Keratinocyte (primary cell): ENCODE results near the gene HINT1. TPM values are rescaled to one million over a fixed set of nuclear protein-coding genes. Genes with fewer than 3 reads are reported as not detected.
A peak's percentile ranks its signal among the peaks of the same experiment; 100 is the strongest.

Experiments
- DNase-seq: peaks from one replicate; pipeline ENCODE4 v3.0.0-alpha.2; 2011; ENCODE audit warnings: low read depth, missing footprints, low spot score
- FAIRE-seq: peaks from 2 replicates; lab custom pipeline; 2011; peaks lifted over from hg19 to GRCh38; lab: Jason Lieb, UNC
- H2AFZ ChIP-seq: 2 replicates; pipeline ENCODE4 v1.6.0; 2012; ENCODE audit warnings: low read length, control low read depth, inconsistent platforms; ENCODE audit not compliant: control insufficient read depth
- H3K27ac ChIP-seq: 2 replicates; pipeline ENCODE4 v1.5.1; 2011; ENCODE audit warnings: low read length; ENCODE audit not compliant: control insufficient read depth, insufficient read depth
- H3K27me3 ChIP-seq: 3 replicates; pipeline ENCODE4 v1.6.0; 2011; ENCODE audit warnings: low read length; ENCODE audit not compliant: control insufficient read depth, insufficient read depth; ENCODE audit errors: extremely low read depth
- H3K36me3 ChIP-seq, 2 experiments: 2 replicates in 1 of 2; 3 replicates in 1 of 2; pipeline ENCODE4 v1.5.1; 2011; ENCODE audit warnings: low read length in 2 of 2, mild to moderate bottlenecking in 1 of 2; ENCODE audit not compliant: control insufficient read depth in 2 of 2, insufficient read depth in 2 of 2; ENCODE audit errors: extremely low read depth in 1 of 2
- H3K4me1 ChIP-seq: 3 replicates; pipeline ENCODE4 v1.5.1; 2011; ENCODE audit warnings: low read length; ENCODE audit not compliant: control insufficient read depth, insufficient read depth; ENCODE audit errors: extremely low read depth
- H3K4me2 ChIP-seq: 3 replicates; pipeline ENCODE4 v1.6.0; 2011; ENCODE audit warnings: low read depth, low read length; ENCODE audit not compliant: control insufficient read depth, insufficient read depth; ENCODE audit errors: extremely low read depth
- H3K4me3 ChIP-seq, 3 experiments: fragments of 200-600 bp in 1 of 3; sonication (generic) in 1 of 3; 2 replicates in 2 of 3; 3 replicates in 1 of 3; pipeline ENCODE4 v1.5.1; 2011 to 2016; ENCODE audit warnings: low read length in 3 of 3, mild to moderate bottlenecking in 3 of 3, control low read depth in 2 of 3, inconsistent platforms in 1 of 3, low read depth in 1 of 3, mixed read lengths in 1 of 3, mixed run types in 1 of 3, moderate library complexity in 1 of 3; ENCODE audit not compliant: control insufficient read depth in 2 of 3, insufficient read depth in 2 of 3; ENCODE audit errors: extremely low read depth in 1 of 3
- H3K79me2 ChIP-seq: 2 replicates; pipeline ENCODE4 v1.6.0; 2012; ENCODE audit warnings: low read length; ENCODE audit not compliant: control insufficient read depth, insufficient read depth
- H3K9ac ChIP-seq: 3 replicates; pipeline ENCODE4 v1.6.0; 2011; ENCODE audit warnings: low read length; ENCODE audit not compliant: control insufficient read depth, insufficient read depth; ENCODE audit errors: extremely low read depth
- H3K9me1 ChIP-seq: 3 replicates; pipeline ENCODE4 v1.6.0; 2011; ENCODE audit warnings: low read length; ENCODE audit not compliant: control insufficient read depth, insufficient read depth; ENCODE audit errors: extremely low read depth
- H3K9me3 ChIP-seq: 2 replicates; pipeline ENCODE4 v1.5.1; 2012; ENCODE audit warnings: low read depth, low read length; ENCODE audit not compliant: control insufficient read depth
- H4K20me1 ChIP-seq: 3 replicates; pipeline ENCODE4 v1.6.0; 2011; ENCODE audit warnings: low read length; ENCODE audit not compliant: control insufficient read depth, insufficient read depth; ENCODE audit errors: extremely low read depth
- CTCF ChIP-seq, 3 experiments: IDR thresholded peaks in 1 of 3; conservative IDR thresholded peaks in 1 of 3; optimal IDR thresholded peaks in 1 of 3; 2 replicates in 2 of 3; 3 replicates in 1 of 3; pipeline versions ENCODE3 to v1.5.1; 2011; ENCODE audit warnings: low read length in 3 of 3, mild to moderate bottlenecking in 3 of 3, moderate library complexity in 2 of 3, control low read depth in 1 of 3, inconsistent platforms in 1 of 3; ENCODE audit not compliant: insufficient read depth in 2 of 3; ENCODE audit errors: extremely low read depth in 1 of 3
- EZH2 ChIP-seq: IDR thresholded peaks from one replicate; pipeline ENCODE4 v1.6.1; 2012; ENCODE audit warnings: inconsistent platforms, mild to moderate bottlenecking, low read length, moderate library complexity
- dilution Hi-C: fragments of 300-500 bp; cut with MboI; formaldehyde crosslinking; loops from one replicate; pipeline ENCODE4 v1.7.0; 2020; ENCODE audit warnings: low sequenced_read_pairs; ENCODE audit not compliant: extremely low pct_ligation_motif_present
- polyA minus RNA-seq, 3 experiments: library from RNA; depleted of rRNA, polyadenylated mRNA; stranded (reverse); fragments of >200 nt; gene quantifications; 1 replicate in 1 of 3; 2 replicates in 1 of 3; 3 replicates in 1 of 3; pipeline ENCODE4 v1.2.3, GENCODE V29; 2011
- polyA plus RNA-seq, 5 experiments: library from polyadenylated mRNA; depleted of rRNA in 3 of 5; stranded (reverse) in 3 of 5; stranded (forward) in 1 of 5; unstranded in 1 of 5; fragments of >200 nt; gene quantifications; 1 replicate in 1 of 5; 2 replicates in 3 of 5; 3 replicates in 1 of 5; pipeline versions ENCODE4 v1.2.1 to v1.2.3, GENCODE V29; 2011 to 2012; ENCODE audit warnings: missing spikeins in 2 of 5, low read depth in 1 of 5, low replicate concordance in 1 of 5

Gene HINT1
- 467 to 857 TPM (median 731 TPM) in 3 replicates for polyA plus RNA-seq
- 205 TPM for polyA plus RNA-seq (2011; ENCODE audit: low read depth)
- 632 and 931 TPM in 2 replicates for polyA plus RNA-seq (2011; cell fraction: cytosol; rRNA removed)
- 215 and 284 TPM in 2 replicates for polyA plus RNA-seq (2011; cell fraction: nucleus; rRNA removed)
- 444 and 445 TPM in 2 replicates for polyA plus RNA-seq (2012; ENCODE audit: low replicate concordance)
- 104 to 148 TPM (median 122 TPM) in 3 replicates for polyA minus RNA-seq
- 171 TPM for polyA minus RNA-seq (2011; cell fraction: cytosol; rRNA and poly(A)+ RNA removed)
- polyA minus RNA-seq (2011; cell fraction: nucleus; rRNA and poly(A)+ RNA removed), result 40.5 and 42.9 TPM in 2 replicates

GRCh38 chr5:131165119-131165727, at the start of gene HINT1:
HINT1 (minus strand) TSS chr5:131165256; CDS start chr5:131165205, 51 bp downstream.
- H3K9ac ChIP-seq, result peak within 1 kb of the TSS; percentile 97
- DNase-seq (peak; percentile 57), FAIRE-seq (peak; percentile 89)
- H4K20me1 ChIP-seq, result no peaks in the 10 kb centered on the region
- no peaks in the 10 kb centered on the region for H3K4me1 ChIP-seq
- TF ChIP-seq CTCF (optimal IDR thresholded peaks at IDR 0.05 in 1 of 3, IDR thresholded peaks at IDR 0.05 in 1 of 3, conservative IDR thresholded peaks at IDR 0.05 in 1 of 3; ENCODE audit: extremely low read depth in 1 of 3, insufficient read depth in 2 of 3, low read length in 3 of 3) (peak; percentile 18 to 43 (median 23)), EZH2 (no peak)
- H3K9me1 ChIP-seq, result no peaks in the 10 kb centered on the region
- no peaks in the 10 kb centered on the region for H3K27me3 ChIP-seq
- H3K9me3 ChIP-seq, result no peaks in the 10 kb centered on the region
- peak within 1 kb of the TSS; percentile 84 to 99 (median 94) for H3K4me3 ChIP-seq
- H3K36me3 ChIP-seq, result peaks cover 6 to 10% of the 10 kb centered on the region in 2 experiments
- H3K27ac ChIP-seq, result peak within 1 kb of the TSS; percentile 94
- peak within 1 kb of the TSS; percentile 90 for H2AFZ ChIP-seq
- peak within 1 kb of the TSS; percentile 79 for H3K4me2 ChIP-seq
- dilution Hi-C loops, result no loop called here
- peaks cover 45% of the 10 kb centered on the region for H3K79me2 ChIP-seq

- H3K9me1 ChIP-seq, result no peaks in the 10 kb centered on the region
- TF ChIP-seq EZH2, result no peak
- TF ChIP-seq CTCF (optimal IDR thresholded peaks at IDR 0.05 in 1 of 3, IDR thresholded peaks at IDR 0.05 in 1 of 3, conservative IDR thresholded peaks at IDR 0.05 in 1 of 3; ENCODE audit: extremely low read depth in 1 of 3, insufficient read depth in 2 of 3, low read length in 3 of 3), result no peak
- dilution Hi-C loops, result no loop called here
- no peaks in the 10 kb centered on the region for H3K79me2 ChIP-seq
- no peaks in the 10 kb centered on the region for H3K27me3 ChIP-seq
- no peak overlapping the region for H3K4me2 ChIP-seq
- no peak overlapping the region for H2AFZ ChIP-seq
- H3K9me3 ChIP-seq, result no peaks in the 10 kb centered on the region
- H3K9ac ChIP-seq, result no peak overlapping the region
- no peak overlapping the region for H3K4me3 ChIP-seq
- H3K4me1 ChIP-seq, result peaks cover 6% of the 10 kb centered on the region
- FAIRE-seq (no peak), DNase-seq (no peak)
- no peak overlapping the region for H3K27ac ChIP-seq
- H3K36me3 ChIP-seq, result no peaks in the 10 kb centered on the region
- H4K20me1 ChIP-seq, result no peaks in the 10 kb centered on the region
Measured at GRCh38 chr5:131214609-131215227, 49.7 kb upstream of the HINT1 start.
